OCI-LY3 (cell line): ENCODE measurements around the gene CERKL.

Source experiments
- EZH2phosphoT487 ChIP-seq: fragments of 200-600 bp; shearing (Covaris generic); IDR thresholded peaks from 2 replicates; pipeline ENCODE4 v1.6.1; 2018; ENCODE audit warnings: antibody characterized with exemption, mixed run types, low read depth
- TF ChIP-seq, protein P1 (sequence below): fragments of 200-600, 300-600 bp; sonication (generic); IDR thresholded peaks from 2 replicates; pipeline ENCODE4 v1.5.1; 2014; ENCODE audit warnings: antibody characterized with exemption, low read length, low read depth

DNA sequence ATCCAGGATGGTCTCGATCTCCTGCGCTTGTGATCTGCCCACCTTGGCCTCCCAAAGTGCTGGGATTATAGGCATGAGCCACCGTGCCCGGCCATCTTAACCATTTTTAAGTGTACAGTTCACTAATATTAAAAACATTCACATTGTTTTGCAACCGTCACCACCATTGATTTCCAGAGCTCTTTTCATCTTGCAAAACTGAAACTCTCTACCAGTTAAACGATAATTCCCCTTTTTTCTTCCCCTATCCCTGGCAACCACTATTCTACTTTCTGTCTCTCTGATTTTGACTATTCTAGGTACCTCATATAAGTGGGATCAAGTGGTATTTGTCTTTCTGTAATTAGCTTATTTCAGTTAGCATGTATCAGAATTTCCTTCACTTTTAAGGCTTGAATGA, 40.2 kb upstream of the CERKL start:
- TF ChIP-seq, protein P1, sequence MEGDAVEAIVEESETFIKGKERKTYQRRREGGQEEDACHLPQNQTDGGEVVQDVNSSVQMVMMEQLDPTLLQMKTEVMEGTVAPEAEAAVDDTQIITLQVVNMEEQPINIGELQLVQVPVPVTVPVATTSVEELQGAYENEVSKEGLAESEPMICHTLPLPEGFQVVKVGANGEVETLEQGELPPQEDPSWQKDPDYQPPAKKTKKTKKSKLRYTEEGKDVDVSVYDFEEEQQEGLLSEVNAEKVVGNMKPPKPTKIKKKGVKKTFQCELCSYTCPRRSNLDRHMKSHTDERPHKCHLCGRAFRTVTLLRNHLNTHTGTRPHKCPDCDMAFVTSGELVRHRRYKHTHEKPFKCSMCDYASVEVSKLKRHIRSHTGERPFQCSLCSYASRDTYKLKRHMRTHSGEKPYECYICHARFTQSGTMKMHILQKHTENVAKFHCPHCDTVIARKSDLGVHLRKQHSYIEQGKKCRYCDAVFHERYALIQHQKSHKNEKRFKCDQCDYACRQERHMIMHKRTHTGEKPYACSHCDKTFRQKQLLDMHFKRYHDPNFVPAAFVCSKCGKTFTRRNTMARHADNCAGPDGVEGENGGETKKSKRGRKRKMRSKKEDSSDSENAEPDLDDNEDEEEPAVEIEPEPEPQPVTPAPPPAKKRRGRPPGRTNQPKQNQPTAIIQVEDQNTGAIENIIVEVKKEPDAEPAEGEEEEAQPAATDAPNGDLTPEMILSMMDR, result no peak
- no peak for TF ChIP-seq EZH2phosphoT487
